Uterus (tissue), 2 donors: Measurements from ENCODE around the gene C9orf85.

ENCODE experiments used
- CTCF ChIP-seq, 4 experiments: fragments of 200-600 bp in 2 of 4; fragments of 450-650 bp in 2 of 4; sonication (generic) in 2 of 4; IDR thresholded peaks; one replicate each; pipeline ENCODE4 v1.5.1; 2016 to 2019; ENCODE audit warnings: antibody characterized with exemption in 4 of 4, mild to moderate bottlenecking in 2 of 4, moderate library complexity in 1 of 4
- POLR2A ChIP-seq, 2 donors: fragments of 450-650 bp; IDR thresholded peaks; one replicate each; pipeline ENCODE4 v1.6.1; 2016; ENCODE audit warnings: antibody characterized with exemption in 2 of 2, mild to moderate bottlenecking in 1 of 2, moderate library complexity in 1 of 2

- TF ChIP-seq CTCF (IDR thresholded peaks at IDR 0.05) (no peak), POLR2A (IDR thresholded peaks at IDR 0.05) (no peak)
These were observed 25.4 kb upstream of the C9orf85 start for GRCh38 chr9:71886015-71886414.
